MM.1S (cell line): ENCODE measurements around the gene PEAK1.

Experiments used
- CTCF ChIP-seq: fragments of 300-600 bp; sonication (generic); IDR thresholded peaks from 2 replicates; pipeline ENCODE4 v1.5.1; 2016; ENCODE audit warnings: antibody characterized with exemption, low read length, mixed read lengths
- EZH2 ChIP-seq: fragments of 300-600 bp; sonication (generic); optimal IDR thresholded peaks from 2 replicates; pipeline ENCODE3; 2017; ENCODE audit warnings: low read depth, mild to moderate bottlenecking, antibody characterized with exemption, low read length, mixed read lengths
- EZH2phosphoT487 ChIP-seq: fragments of 300-600 bp; sonication (generic); IDR thresholded peaks from 2 replicates; pipeline ENCODE4 v1.6.1; 2018; ENCODE audit warnings: antibody characterized with exemption, low read length

- TF ChIP-seq CTCF: no peak
- no peak for TF ChIP-seq EZH2
- no peak for TF ChIP-seq EZH2phosphoT487
Observed at GRCh38 chr15:77173487-77173886, 246.4 kb downstream of the PEAK1 start.
